GM23338 (cell line): ENCODE results near the gene PRSS21. TPM values are rescaled to one million over a fixed set of nuclear protein-coding genes. Genes with fewer than 3 reads are reported as not detected.

ENCODE experiments used
- ATAC-seq: fragments of 200-7000 bp; cut with Tn5 transposase; 3 replicates; pipeline ENCODE4 v1.9.1; 2020
- DNase-seq: peaks from one replicate; pipeline ENCODE4 v3.0.0-alpha.2; 2015; ENCODE audit warnings: low spot score
- H2AFZ ChIP-seq: fragments of 200-600 bp; sonication (generic); 2 replicates; pipeline ENCODE4 v1.8.0; 2016; ENCODE audit warnings: antibody characterized with exemption, mild to moderate bottlenecking, moderate library complexity
- H3F3A ChIP-seq: fragments of 200-600 bp; sonication (generic); replicated peaks from 2 replicates; pipeline ENCODE4 v1.8.0; 2017; ENCODE audit warnings: antibody characterized with exemption, mixed run types, low read depth
- H3K27ac ChIP-seq: fragments of 200-600 bp; sonication (generic); 2 replicates; pipeline ENCODE4 v1.6.1; 2016; ENCODE audit warnings: low read depth
- H3K27me3 ChIP-seq: fragments of 200-600 bp; sonication (generic); 2 replicates; pipeline ENCODE4 v1.8.0; 2016; ENCODE audit warnings: mild to moderate bottlenecking, mixed run types, moderate library complexity; ENCODE audit not compliant: insufficient read depth
- H3K36me3 ChIP-seq: fragments of 200-600 bp; sonication (generic); 2 replicates; pipeline ENCODE4 v1.8.0; 2016; ENCODE audit warnings: mild to moderate bottlenecking; ENCODE audit not compliant: insufficient read depth
- H3K4me1 ChIP-seq: fragments of 200-600 bp; sonication (generic); 2 replicates; pipeline ENCODE4 v1.8.0; 2016; ENCODE audit warnings: mild to moderate bottlenecking, moderate library complexity; ENCODE audit not compliant: insufficient read depth
- H3K4me2 ChIP-seq: fragments of 200-600 bp; sonication (generic); 2 replicates; pipeline ENCODE4 v1.7.1; 2017; ENCODE audit warnings: mixed run types
- H3K4me3 ChIP-seq: fragments of 200-600 bp; sonication (generic); 2 replicates; pipeline ENCODE4 v1.6.1; 2016; ENCODE audit warnings: mixed run types
- H3K79me2 ChIP-seq: fragments of 200-600 bp; sonication (generic); replicated peaks from 2 replicates; pipeline ENCODE4 v1.8.0; 2017; ENCODE audit warnings: mild to moderate bottlenecking; ENCODE audit not compliant: insufficient read depth
- H3K9me2 ChIP-seq: fragments of 200-600 bp; sonication (generic); 2 replicates; pipeline ENCODE4 v1.8.0; 2017; ENCODE audit not compliant: insufficient read depth
- H4K20me1 ChIP-seq: fragments of 200-600 bp; sonication (generic); replicated peaks from 2 replicates; pipeline ENCODE4 v1.8.0; 2017; ENCODE audit warnings: mild to moderate bottlenecking; ENCODE audit not compliant: insufficient read depth
- H3K27ac Mint-ChIP-seq: 2 replicates; pipeline ENCODE4 v1.8.0; 2020; ENCODE audit warnings: inconsistent platforms, mild to moderate bottlenecking, moderate library complexity, mixed read lengths
- H3K27me3 Mint-ChIP-seq: 3 replicates; pipeline ENCODE4 v1.8.0; 2022; ENCODE audit warnings: low read depth, mild to moderate bottlenecking, moderate library complexity, mixed read lengths, inconsistent platforms; ENCODE audit not compliant: insufficient read depth, poor library complexity
- H3K36me3 Mint-ChIP-seq: 3 replicates; pipeline ENCODE4 v1.8.0; 2021; ENCODE audit warnings: low read depth, mild to moderate bottlenecking, inconsistent platforms, moderate library complexity, mixed read lengths
- H3K4me1 Mint-ChIP-seq: 3 replicates; pipeline ENCODE4 v1.8.0; 2020; ENCODE audit warnings: mild to moderate bottlenecking, inconsistent platforms, mixed read lengths
- H3K4me3 Mint-ChIP-seq: 3 replicates; pipeline ENCODE4 v1.8.0; 2021; ENCODE audit warnings: moderate library complexity, mild to moderate bottlenecking, inconsistent platforms, mixed read lengths
- H3K9me3 Mint-ChIP-seq: 3 replicates; pipeline ENCODE4 v1.8.0; 2020; ENCODE audit warnings: moderate library complexity, mild to moderate bottlenecking, inconsistent platforms, mixed read lengths
- CREB1 ChIP-seq: fragments of 250-450 bp; sonication (Bioruptor Pico); IDR thresholded peaks from 2 replicates; pipeline ENCODE4 v1.5.0; 2020; ENCODE audit warnings: low read depth, mild to moderate bottlenecking, moderate library complexity
- JUNB ChIP-seq: IDR thresholded peaks from one replicate; pipeline ENCODE4 v1.6.1; 2016; ENCODE audit warnings: antibody characterized with exemption; ENCODE audit not compliant: unreplicated experiment
- ZNF114 ChIP-seq: fragments of 250-450 bp; sonication (Bioruptor Pico); IDR thresholded peaks from 2 replicates; pipeline ENCODE4 v1.5.0; 2020; ENCODE audit warnings: mild to moderate bottlenecking, moderate library complexity
- polyA plus RNA-seq: library from polyadenylated mRNA; unstranded; fragments of >200 nt; fragmentation: Nextera tagmentation; extraction: Ambion mirVana; gene quantifications from 2 replicates; pipeline ENCODE4 v1.2.1, GENCODE V29; 2016
- total RNA-seq: library from RNA; depleted of rRNA; stranded (reverse); fragments of >200 nt; shearing (Covaris generic); gene quantifications from 2 replicates; pipeline ENCODE4 v1.2.3, GENCODE V29; 2014
- TF ChIP-seq, protein P1 (sequence below), 2 experiments: fragments of 200-600 bp in 1 of 2; sonication (generic) in 1 of 2; conservative IDR thresholded peaks; 2 replicates each; pipeline versions ENCODE4 v1.5.1 to v1.6.1; 2016 to 2017; ENCODE audit warnings: antibody characterized with exemption in 2 of 2, low read depth in 2 of 2, mild to moderate bottlenecking in 2 of 2, moderate library complexity in 1 of 2
- TF ChIP-seq, protein P2 (sequence below): fragments of 250-450 bp; sonication (Bioruptor Pico); IDR thresholded peaks from 2 replicates; pipeline ENCODE4 v1.5.0; 2020; ENCODE audit warnings: mild to moderate bottlenecking, moderate library complexity

Gene PRSS21
- total and polyA plus RNA-seq, 2 experiments from 2014 or later: 2.4 to 3.1 TPM

GRCh38 chr16:2834968-2835367 is 17.9 kb downstream of the PRSS21 start:
- H3K36me3 ChIP-seq: no peaks in the 10 kb centered on the region
- no peak overlapping the region for H3K4me3 ChIP-seq
- TF ChIP-seq ZNF114: no peak
- no peaks in the 10 kb centered on the region for H4K20me1 ChIP-seq
- no peaks in the 10 kb centered on the region for H3K79me2 ChIP-seq
- H3K4me3 Mint-ChIP-seq: no peak overlapping the region
- H3K4me1 Mint-ChIP-seq: peaks cover 14% of the 10 kb centered on the region
- DNase-seq (no peak), ATAC-seq (no peak)
- H3K27me3 ChIP-seq: no peaks in the 10 kb centered on the region
- H3K9me3 Mint-ChIP-seq: no peaks in the 10 kb centered on the region; the same call in 1 of the 3 replicates
- H3K4me1 ChIP-seq: no peaks in the 10 kb centered on the region
- H2AFZ ChIP-seq: no peak overlapping the region
- no peak overlapping the region for H3K27ac ChIP-seq
- no peaks in the 10 kb centered on the region for H3K9me2 ChIP-seq
- H3F3A ChIP-seq: no peaks in the 10 kb centered on the region; the same call in 1 of the 2 replicates
- peaks cover 18% of the 10 kb centered on the region for H3K27me3 Mint-ChIP-seq
- no peaks in the 10 kb centered on the region for H3K36me3 Mint-ChIP-seq
- no peak overlapping the region for H3K27ac Mint-ChIP-seq
- no peak overlapping the region for H3K4me2 ChIP-seq

DNA sequence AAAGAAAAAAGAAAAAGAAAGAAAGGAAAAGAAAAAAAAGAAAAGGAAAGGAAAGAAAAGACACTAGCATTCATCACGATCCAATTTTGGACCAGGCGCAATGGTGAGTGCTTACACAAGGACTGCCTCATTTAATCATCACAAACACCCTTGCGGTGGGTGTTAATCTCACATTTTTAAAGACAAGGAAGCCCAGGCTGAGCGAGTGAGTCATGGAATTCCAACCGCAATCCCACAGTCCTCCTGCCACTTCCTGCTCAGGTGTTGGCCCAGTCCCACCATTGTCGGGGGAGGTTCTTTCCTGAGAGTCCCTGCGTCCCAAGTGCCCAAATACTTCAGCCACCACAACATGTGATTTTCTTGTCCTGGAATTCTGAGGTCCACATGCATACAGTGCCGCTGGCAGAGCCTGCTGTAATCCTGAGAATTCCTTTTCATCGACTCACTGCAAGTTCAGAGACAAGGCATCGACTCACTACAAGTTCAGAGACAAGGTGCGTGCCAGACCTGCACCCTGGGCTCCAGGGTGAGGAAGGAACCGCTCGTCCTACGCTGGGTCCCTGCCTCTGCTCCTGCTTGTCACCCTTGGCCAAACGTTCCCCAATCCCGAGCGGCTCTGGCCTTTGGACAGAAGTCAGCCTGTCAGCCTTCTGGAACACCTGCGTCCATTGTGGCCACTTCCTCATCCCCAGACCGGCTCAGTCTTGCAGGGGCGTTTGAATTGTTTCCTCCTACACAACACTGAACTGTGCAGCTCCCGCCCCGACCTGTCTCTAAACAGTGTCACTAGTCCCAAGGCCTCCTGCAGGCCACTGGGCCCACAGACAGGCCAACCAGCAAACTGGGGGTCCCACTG is 18.8 kb downstream of the PRSS21 start:
- Histone ChIP-seq H3K36me3 (no peaks in the 10 kb centered on the region), H3K27me3 (no peaks in the 10 kb centered on the region), H2AFZ (peak overlapping the region; percentile 60; the same call in 1 of the 2 replicates), H3K4me2 (no peak overlapping the region), H3K4me1 (no peaks in the 10 kb centered on the region), H3K9me2 (no peaks in the 10 kb centered on the region), H3K79me2 (no peaks in the 10 kb centered on the region), H3K4me3 (no peak overlapping the region), H3K27ac (no peak overlapping the region), H3F3A (no peaks in the 10 kb centered on the region; the same call in 1 of the 2 replicates), H4K20me1 (no peaks in the 10 kb centered on the region)
- TF ChIP-seq, protein P1, sequence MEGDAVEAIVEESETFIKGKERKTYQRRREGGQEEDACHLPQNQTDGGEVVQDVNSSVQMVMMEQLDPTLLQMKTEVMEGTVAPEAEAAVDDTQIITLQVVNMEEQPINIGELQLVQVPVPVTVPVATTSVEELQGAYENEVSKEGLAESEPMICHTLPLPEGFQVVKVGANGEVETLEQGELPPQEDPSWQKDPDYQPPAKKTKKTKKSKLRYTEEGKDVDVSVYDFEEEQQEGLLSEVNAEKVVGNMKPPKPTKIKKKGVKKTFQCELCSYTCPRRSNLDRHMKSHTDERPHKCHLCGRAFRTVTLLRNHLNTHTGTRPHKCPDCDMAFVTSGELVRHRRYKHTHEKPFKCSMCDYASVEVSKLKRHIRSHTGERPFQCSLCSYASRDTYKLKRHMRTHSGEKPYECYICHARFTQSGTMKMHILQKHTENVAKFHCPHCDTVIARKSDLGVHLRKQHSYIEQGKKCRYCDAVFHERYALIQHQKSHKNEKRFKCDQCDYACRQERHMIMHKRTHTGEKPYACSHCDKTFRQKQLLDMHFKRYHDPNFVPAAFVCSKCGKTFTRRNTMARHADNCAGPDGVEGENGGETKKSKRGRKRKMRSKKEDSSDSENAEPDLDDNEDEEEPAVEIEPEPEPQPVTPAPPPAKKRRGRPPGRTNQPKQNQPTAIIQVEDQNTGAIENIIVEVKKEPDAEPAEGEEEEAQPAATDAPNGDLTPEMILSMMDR (conservative IDR thresholded peaks at IDR 0.05; ENCODE audit: low read depth in 2 of 2): no peak
- TF ChIP-seq, protein P2, sequence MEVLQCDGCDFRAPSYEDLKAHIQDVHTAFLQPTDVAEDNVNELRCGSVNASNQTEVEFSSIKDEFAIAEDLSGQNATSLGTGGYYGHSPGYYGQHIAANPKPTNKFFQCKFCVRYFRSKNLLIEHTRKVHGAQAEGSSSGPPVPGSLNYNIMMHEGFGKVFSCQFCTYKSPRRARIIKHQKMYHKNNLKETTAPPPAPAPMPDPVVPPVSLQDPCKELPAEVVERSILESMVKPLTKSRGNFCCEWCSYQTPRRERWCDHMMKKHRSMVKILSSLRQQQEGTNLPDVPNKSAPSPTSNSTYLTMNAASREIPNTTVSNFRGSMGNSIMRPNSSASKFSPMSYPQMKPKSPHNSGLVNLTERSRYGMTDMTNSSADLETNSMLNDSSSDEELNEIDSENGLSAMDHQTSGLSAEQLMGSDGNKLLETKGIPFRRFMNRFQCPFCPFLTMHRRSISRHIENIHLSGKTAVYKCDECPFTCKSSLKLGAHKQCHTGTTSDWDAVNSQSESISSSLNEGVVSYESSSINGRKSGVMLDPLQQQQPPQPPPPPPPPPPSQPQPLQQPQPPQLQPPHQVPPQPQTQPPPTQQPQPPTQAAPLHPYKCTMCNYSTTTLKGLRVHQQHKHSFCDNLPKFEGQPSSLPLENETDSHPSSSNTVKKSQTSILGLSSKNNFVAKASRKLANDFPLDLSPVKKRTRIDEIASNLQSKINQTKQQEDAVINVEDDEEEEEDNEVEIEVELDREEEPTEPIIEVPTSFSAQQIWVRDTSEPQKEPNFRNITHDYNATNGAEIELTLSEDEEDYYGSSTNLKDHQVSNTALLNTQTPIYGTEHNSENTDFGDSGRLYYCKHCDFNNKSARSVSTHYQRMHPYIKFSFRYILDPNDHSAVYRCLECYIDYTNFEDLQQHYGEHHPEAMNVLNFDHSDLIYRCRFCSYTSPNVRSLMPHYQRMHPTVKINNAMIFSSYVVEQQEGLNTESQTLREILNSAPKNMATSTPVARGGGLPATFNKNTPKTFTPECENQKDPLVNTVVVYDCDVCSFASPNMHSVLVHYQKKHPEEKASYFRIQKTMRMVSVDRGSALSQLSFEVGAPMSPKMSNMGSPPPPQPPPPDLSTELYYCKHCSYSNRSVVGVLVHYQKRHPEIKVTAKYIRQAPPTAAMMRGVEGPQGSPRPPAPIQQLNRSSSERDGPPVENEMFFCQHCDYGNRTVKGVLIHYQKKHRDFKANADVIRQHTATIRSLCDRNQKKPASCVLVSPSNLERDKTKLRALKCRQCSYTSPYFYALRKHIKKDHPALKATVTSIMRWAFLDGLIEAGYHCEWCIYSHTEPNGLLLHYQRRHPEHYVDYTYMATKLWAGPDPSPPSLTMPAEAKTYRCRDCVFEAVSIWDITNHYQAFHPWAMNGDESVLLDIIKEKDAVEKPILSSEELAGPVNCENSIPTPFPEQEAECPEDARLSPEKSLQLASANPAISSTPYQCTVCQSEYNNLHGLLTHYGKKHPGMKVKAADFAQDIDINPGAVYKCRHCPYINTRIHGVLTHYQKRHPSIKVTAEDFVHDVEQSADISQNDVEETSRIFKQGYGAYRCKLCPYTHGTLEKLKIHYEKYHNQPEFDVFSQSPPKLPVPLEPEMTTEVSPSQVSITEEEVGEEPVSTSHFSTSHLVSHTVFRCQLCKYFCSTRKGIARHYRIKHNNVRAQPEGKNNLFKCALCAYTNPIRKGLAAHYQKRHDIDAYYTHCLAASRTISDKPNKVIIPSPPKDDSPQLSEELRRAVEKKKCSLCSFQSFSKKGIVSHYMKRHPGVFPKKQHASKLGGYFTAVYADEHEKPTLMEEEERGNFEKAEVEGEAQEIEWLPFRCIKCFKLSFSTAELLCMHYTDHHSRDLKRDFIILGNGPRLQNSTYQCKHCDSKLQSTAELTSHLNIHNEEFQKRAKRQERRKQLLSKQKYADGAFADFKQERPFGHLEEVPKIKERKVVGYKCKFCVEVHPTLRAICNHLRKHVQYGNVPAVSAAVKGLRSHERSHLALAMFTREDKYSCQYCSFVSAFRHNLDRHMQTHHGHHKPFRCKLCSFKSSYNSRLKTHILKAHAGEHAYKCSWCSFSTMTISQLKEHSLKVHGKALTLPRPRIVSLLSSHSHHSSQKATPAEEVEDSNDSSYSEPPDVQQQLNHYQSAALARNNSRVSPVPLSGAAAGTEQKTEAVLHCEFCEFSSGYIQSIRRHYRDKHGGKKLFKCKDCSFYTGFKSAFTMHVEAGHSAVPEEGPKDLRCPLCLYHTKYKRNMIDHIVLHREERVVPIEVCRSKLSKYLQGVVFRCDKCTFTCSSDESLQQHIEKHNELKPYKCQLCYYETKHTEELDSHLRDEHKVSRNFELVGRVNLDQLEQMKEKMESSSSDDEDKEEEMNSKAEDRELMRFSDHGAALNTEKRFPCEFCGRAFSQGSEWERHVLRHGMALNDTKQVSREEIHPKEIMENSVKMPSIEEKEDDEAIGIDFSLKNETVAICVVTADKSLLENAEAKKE (CRISPR knock-in tag): no peak
- TF ChIP-seq JUNB: no peak
- no peak for TF ChIP-seq ZNF114
- TF ChIP-seq CREB1 (CRISPR knock-in tag): no peak
- H3K27ac Mint-ChIP-seq: peak overlapping the region; percentile 71; the same call in 1 of the 2 replicates
- H3K9me3 Mint-ChIP-seq: no peaks in the 10 kb centered on the region; the same call in 1 of the 3 replicates
- no peak overlapping the region for H3K4me3 Mint-ChIP-seq
- ATAC-seq (no peak), DNase-seq (peak; percentile 56)
- H3K4me1 Mint-ChIP-seq: peaks cover 14% of the 10 kb centered on the region
- H3K27me3 Mint-ChIP-seq: peaks cover 18% of the 10 kb centered on the region
- H3K36me3 Mint-ChIP-seq: no peaks in the 10 kb centered on the region
